AG09309 (cell line): Measurements from ENCODE around the gene SPINK1.

ENCODE experiments used
- DNase-seq: peaks from one replicate; pipeline ENCODE4 v3.0.0-alpha.2; 2010; ENCODE audit warnings: low read depth
- H3K4me3 ChIP-seq: 2 replicates; pipeline ENCODE4 v1.5.1; 2011; ENCODE audit warnings: mild to moderate bottlenecking, low read depth, low read length, moderate library complexity; ENCODE audit not compliant: control insufficient read depth
- CTCF ChIP-seq: IDR thresholded peaks from 2 replicates; pipeline ENCODE4 v1.5.1; 2011; ENCODE audit warnings: mild to moderate bottlenecking, low read depth, low read length, inconsistent platforms; ENCODE audit not compliant: insufficient read depth, control insufficient read depth; ENCODE audit errors: missing control alignments

SPINK1 gene

DNA sequence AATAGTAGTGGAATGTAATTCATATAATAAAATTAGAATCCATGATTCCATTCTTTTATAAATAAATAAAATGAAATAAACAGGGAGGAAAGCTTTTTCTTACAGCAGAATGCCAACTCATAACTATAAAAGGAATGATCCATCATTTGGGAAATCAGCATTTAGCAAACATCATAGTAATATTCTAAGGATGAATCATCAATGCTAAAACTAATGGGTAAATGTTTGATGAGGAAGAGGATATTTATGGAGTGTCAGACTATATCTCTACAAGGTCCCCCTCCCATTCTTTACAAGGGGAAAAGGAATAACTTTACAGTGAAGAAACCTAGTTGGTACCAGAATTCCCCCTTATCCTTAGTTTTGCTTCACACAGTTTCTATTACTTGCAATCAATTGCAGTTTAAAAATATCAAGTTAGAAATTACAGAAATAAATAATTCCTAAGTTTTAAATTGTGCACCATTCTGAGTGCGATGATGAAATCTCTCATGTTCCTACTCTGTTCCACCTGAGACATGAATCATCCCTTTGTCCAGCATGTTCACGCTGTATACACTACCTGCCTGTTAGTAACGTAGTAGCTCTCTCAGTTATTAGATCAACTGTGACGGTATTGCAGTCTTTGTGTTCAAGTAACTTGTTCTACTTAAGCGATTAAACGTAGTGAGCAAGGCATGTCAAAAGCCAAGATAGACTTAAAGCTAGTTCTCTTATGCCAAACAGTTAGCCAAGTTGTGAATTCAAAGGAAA, 34.7 kb downstream of the SPINK1 start:
- no peak for TF ChIP-seq CTCF
- DNase-seq = no peak
- H3K4me3 ChIP-seq = no peak overlapping the region

DNA sequence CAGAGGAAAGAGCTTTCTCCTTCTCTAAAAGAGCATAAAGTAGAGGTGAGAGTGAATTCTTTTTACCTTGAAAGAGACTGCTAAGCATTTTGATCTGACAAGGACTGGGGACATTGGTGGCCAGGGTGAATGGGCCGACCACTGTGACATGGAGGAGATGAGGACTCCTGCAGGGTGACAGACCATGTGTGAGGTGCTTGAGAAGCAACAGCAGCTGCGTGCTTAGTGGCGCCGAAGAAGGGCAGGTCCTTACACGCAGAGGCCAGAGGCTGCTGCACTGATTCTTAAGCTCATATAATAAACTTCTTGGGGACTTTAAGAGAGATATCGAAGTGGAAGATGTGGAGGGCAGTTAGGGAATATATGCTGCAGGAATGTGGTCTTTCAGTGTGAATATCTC, 40.3 kb downstream of the SPINK1 start:
- H3K4me3 ChIP-seq = no peak overlapping the region
- no peak for DNase-seq
- no peak for TF ChIP-seq CTCF

- no peak overlapping the region for H3K4me3 ChIP-seq
- no peak for TF ChIP-seq CTCF
- no peak for DNase-seq
Observed at GRCh38 chr5:147789820-147790219, 41.7 kb downstream of the SPINK1 start.

GRCh38 chr5:147788023-147788422, 43.4 kb downstream of the SPINK1 start:
- H3K4me3 ChIP-seq = no peak overlapping the region
- TF ChIP-seq CTCF = no peak
- DNase-seq = no peak

GRCh38 chr5:147786142-147786541, 45.3 kb downstream of the SPINK1 start:
- no peak for DNase-seq
- TF ChIP-seq CTCF = no peak
- no peak overlapping the region for H3K4me3 ChIP-seq

GRCh38 chr5:147784146-147784987, 47.1 kb downstream of the SPINK1 start:
- DNase-seq = no peak
- TF ChIP-seq CTCF = no peak
- no peak overlapping the region for H3K4me3 ChIP-seq
